Body of pancreas (tissue), 4 donors: ENCODE data around the gene OSTN. TPM values are rescaled to one million over a fixed set of nuclear protein-coding genes. Genes with fewer than 3 reads are reported as not detected.

Experiments used
- ATAC-seq: fragments of 150-250 bp; one replicate; pipeline ENCODE4 v1.9.1; 2016
- DNase-seq, 4 donors: peaks; one replicate each; pipeline ENCODE4 v3.0.0-alpha.2; 2019
- H3K27ac ChIP-seq, 4 donors: fragments of 200-600 bp; sonication (generic); 1 replicate in 3 of 4; 2 replicates in 1 of 4; pipeline versions ENCODE4 v1.5.1 to v1.6.1; 2016 to 2019; ENCODE audit warnings: mild to moderate bottlenecking in 1 of 4, mixed read lengths in 1 of 4, moderate library complexity in 1 of 4
- H3K27me3 ChIP-seq, 2 donors: fragments of 200-600 bp; sonication (generic); one replicate each; pipeline ENCODE4 v1.6.0; 2016; ENCODE audit warnings: mild to moderate bottlenecking in 1 of 2
- H3K36me3 ChIP-seq, 2 donors: fragments of 200-600 bp; sonication (generic); replicated peaks in 1 of 2; 2 replicates each; pipeline ENCODE4 v1.5.1; 2016; ENCODE audit warnings: low read depth in 2 of 2; ENCODE audit not compliant: insufficient read depth in 1 of 2
- H3K4me1 ChIP-seq: fragments of 200-600 bp; sonication (generic); one replicate; pipeline ENCODE4 v1.6.0; 2016
- H3K4me3 ChIP-seq, 2 donors: fragments of 200-600 bp; sonication (generic); 1 replicate in 1 of 2; 2 replicates in 1 of 2; pipeline ENCODE4 v1.5.1; 2016 to 2019
- H3K9me3 ChIP-seq, 3 donors: fragments of 200-600 bp; sonication (generic); 1 replicate in 2 of 3; 2 replicates in 1 of 3; pipeline ENCODE4 v1.5.1; 2016
- POLR2A ChIP-seq, 3 donors: fragments of 450-650 bp; IDR thresholded peaks; one replicate each; pipeline ENCODE4 v1.6.1; 2016; ENCODE audit warnings: antibody characterized with exemption in 3 of 3, mild to moderate bottlenecking in 2 of 3
- WGBS, 2 donors: methylation state at CpG; one replicate each; pipeline ENCODE4 v1.1.5; 2017; 5-methylcytosine and 5-hydroxymethylcytosine counted together
- intact Hi-C: fragments of 100-400 bp; cut with DNase I; formaldehyde crosslinking; loops from one replicate; pipeline ENCODE4 v1.15.1; 2023
- total RNA-seq, 2 donors: library from RNA; depleted of rRNA; stranded (reverse); fragments of >200 nt; gene quantifications; one replicate each; pipeline ENCODE4 v1.1.0, GENCODE V29; 2016
- TF ChIP-seq, protein P1 (sequence below), 7 experiments: fragments of 450-650 bp in 4 of 7; fragments of 200-600 bp in 3 of 7; sonication (generic) in 3 of 7; IDR thresholded peaks; one replicate each; pipeline ENCODE4 v1.5.1; 2016 to 2019; ENCODE audit warnings: antibody characterized with exemption in 7 of 7

The OSTN gene
- total RNA-seq, 2 donors from 2014 or later: not detected

- no peak for ATAC-seq
These were observed 561 bp upstream of the OSTN start for GRCh38 chr3:191198480-191198879.

GRCh38 chr3:191210032-191210431 lies 11.0 kb downstream of the OSTN start:
- Histone ChIP-seq H3K4me1 (no peaks in the 10 kb centered on the region), H3K4me3 (no peak overlapping the region), H3K36me3 (no peaks in the 10 kb centered on the region), H3K27me3 (no peaks in the 10 kb centered on the region), H3K27ac (no peak overlapping the region), H3K9me3 (no peaks in the 10 kb centered on the region)
- no peak for ATAC-seq
- TF ChIP-seq, protein P1, sequence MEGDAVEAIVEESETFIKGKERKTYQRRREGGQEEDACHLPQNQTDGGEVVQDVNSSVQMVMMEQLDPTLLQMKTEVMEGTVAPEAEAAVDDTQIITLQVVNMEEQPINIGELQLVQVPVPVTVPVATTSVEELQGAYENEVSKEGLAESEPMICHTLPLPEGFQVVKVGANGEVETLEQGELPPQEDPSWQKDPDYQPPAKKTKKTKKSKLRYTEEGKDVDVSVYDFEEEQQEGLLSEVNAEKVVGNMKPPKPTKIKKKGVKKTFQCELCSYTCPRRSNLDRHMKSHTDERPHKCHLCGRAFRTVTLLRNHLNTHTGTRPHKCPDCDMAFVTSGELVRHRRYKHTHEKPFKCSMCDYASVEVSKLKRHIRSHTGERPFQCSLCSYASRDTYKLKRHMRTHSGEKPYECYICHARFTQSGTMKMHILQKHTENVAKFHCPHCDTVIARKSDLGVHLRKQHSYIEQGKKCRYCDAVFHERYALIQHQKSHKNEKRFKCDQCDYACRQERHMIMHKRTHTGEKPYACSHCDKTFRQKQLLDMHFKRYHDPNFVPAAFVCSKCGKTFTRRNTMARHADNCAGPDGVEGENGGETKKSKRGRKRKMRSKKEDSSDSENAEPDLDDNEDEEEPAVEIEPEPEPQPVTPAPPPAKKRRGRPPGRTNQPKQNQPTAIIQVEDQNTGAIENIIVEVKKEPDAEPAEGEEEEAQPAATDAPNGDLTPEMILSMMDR (IDR thresholded peaks at IDR 0.05): no peak
- no peak for TF ChIP-seq POLR2A (IDR thresholded peaks at IDR 0.05)
- no peak for DNase-seq
- intact Hi-C loops: no loop called here
- 73 to 77% methylated on average over 10 of the region's 10 CpGs for WGBS, 2 donors

More at GRCh38 chr3:191198480-191198879, 561 bp upstream of the OSTN start:
- no peak overlapping the region for H3K4me3 ChIP-seq
- H3K27ac ChIP-seq: no peak overlapping the region
- H3K27me3 ChIP-seq: no peaks in the 10 kb centered on the region
- H3K9me3 ChIP-seq: no peaks in the 10 kb centered on the region
- H3K4me1 ChIP-seq: no peaks in the 10 kb centered on the region
- no peak for TF ChIP-seq POLR2A (IDR thresholded peaks at IDR 0.05)
- TF ChIP-seq, protein P1 (IDR thresholded peaks at IDR 0.05): no peak
- 33 to 34% methylated on average over 5 of the region's 5 CpGs for WGBS, 2 donors
- intact Hi-C loops: no loop called here
- no peak for DNase-seq
- H3K36me3 ChIP-seq: no peaks in the 10 kb centered on the region

- Histone ChIP-seq H3K27me3 (no peaks in the 10 kb centered on the region), H3K9me3 (no peaks in the 10 kb centered on the region), H3K36me3 (no peaks in the 10 kb centered on the region), H3K27ac (no peak overlapping the region), H3K4me1 (no peaks in the 10 kb centered on the region), H3K4me3 (no peak overlapping the region)
- intact Hi-C loops: no loop called here
- WGBS, 2 donors: 41 to 60% methylated on average over 1 of the region's 1 CpG
- DNase-seq: no peak
- ATAC-seq: no peak
- TF ChIP-seq, protein P1 (IDR thresholded peaks at IDR 0.05): no peak
- TF ChIP-seq POLR2A (IDR thresholded peaks at IDR 0.05): no peak
These were observed 17.5 kb downstream of the OSTN start for GRCh38 chr3:191216510-191216909.

DNA sequence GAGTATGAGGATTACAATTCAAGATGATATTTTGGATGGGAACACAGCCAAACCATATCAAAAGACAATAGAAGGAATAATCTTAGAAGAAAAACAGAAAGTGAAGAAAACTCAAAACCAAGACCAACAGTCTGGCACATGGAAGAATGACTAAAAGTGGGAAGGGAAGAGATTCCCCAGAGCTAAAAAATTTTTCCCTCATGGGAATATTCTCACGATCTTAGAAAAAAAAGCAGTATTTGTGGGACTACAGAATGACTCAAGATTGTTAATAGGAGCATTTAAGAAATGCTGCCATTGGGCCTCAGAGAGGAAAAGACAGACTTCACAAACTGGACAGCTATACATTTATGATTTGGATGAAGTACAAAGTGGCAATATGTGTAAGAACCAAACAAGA lies 18.3 kb downstream of the OSTN start:
- ATAC-seq: no peak
- Histone ChIP-seq H3K4me1 (no peaks in the 10 kb centered on the region), H3K4me3 (no peak overlapping the region), H3K27me3 (no peaks in the 10 kb centered on the region), H3K27ac (no peak overlapping the region), H3K36me3 (no peaks in the 10 kb centered on the region), H3K9me3 (no peaks in the 10 kb centered on the region)
- DNase-seq: no peak
- intact Hi-C loops: no loop called here
- 17 to 36% methylated on average over 1 of the region's 1 CpG for WGBS, 2 donors
- no peak for TF ChIP-seq POLR2A (IDR thresholded peaks at IDR 0.05)
- TF ChIP-seq, protein P1 (IDR thresholded peaks at IDR 0.05): no peak

DNA sequence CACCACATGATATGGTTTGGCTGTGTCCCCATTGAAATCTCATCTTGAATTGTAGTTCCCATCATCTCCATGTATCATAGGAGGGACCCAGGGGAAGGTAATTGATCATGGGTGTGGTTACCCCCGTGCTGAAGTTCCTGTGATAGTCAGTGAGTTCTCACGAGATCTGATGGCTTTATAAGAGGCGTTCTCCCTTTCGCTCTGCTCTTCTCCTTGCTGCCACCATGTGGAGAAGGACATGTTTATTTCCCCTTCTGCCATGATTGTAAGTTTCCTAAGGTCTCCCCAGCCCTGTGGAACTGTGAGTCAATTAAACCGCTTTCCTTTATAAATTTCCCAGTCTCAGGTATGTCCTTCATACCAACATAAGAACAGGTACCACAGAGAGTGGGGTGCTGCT lies 21.9 kb downstream of the OSTN start:
- WGBS, 2 donors: 72 to 74% methylated on average over 5 of the region's 5 CpGs
- no peak overlapping the region for H3K27ac ChIP-seq
- DNase-seq: no peak

More for the DNA sequence above, 21.9 kb downstream of the OSTN start:
- H3K27me3 ChIP-seq: no peaks in the 10 kb centered on the region
- H3K4me1 ChIP-seq: no peaks in the 10 kb centered on the region
- TF ChIP-seq, protein P1 (IDR thresholded peaks at IDR 0.05): no peak
- TF ChIP-seq POLR2A (IDR thresholded peaks at IDR 0.05): no peak
- H3K4me3 ChIP-seq: no peak overlapping the region
- intact Hi-C loops: no loop called here
- no peak for ATAC-seq
- H3K9me3 ChIP-seq: no peaks in the 10 kb centered on the region
- H3K36me3 ChIP-seq: no peaks in the 10 kb centered on the region
